OCI-LY3 (cell line): Measurements from ENCODE around the gene B4GALT6.

Experiments used
- H2AFZ ChIP-seq: fragments of 200-600, 300-600 bp; shearing (Covaris generic); 2 replicates; pipeline ENCODE4 v1.6.0; 2014; ENCODE audit warnings: antibody characterized with exemption, low read depth, low read length
- H3K27ac ChIP-seq: fragments of 200-600, 300-600 bp; sonication (generic); 2 replicates; pipeline ENCODE4 v1.5.1; 2014; ENCODE audit warnings: mild to moderate bottlenecking, low read length, moderate library complexity, mixed read lengths
- H3K27me3 ChIP-seq: fragments of 200-600, 300-600 bp; sonication (generic); 2 replicates; pipeline ENCODE4 v1.6.1; 2014; ENCODE audit warnings: low read depth, low read length, mixed read lengths
- H3K36me3 ChIP-seq: fragments of 200-600, 300-600 bp; sonication (generic); replicated peaks from 2 replicates; pipeline ENCODE3; 2014; ENCODE audit warnings: low read depth, low read length, mixed read lengths
- H3K4me1 ChIP-seq: fragments of 300-600, 200-600 bp; sonication (generic); 2 replicates; pipeline ENCODE4 v1.6.1; 2014; ENCODE audit warnings: low read length, mixed read lengths
- H3K4me2 ChIP-seq: fragments of 200-600, 300-600 bp; sonication (generic); 2 replicates; pipeline ENCODE4 v1.6.1; 2014; ENCODE audit warnings: low read length, mixed read lengths
- H3K4me3 ChIP-seq: fragments of 300-600, 200-600 bp; sonication (generic); 2 replicates; pipeline ENCODE4 v1.5.1; 2014; ENCODE audit warnings: antibody characterized with exemption, mild to moderate bottlenecking, low read length, moderate library complexity
- H3K79me2 ChIP-seq: fragments of 300-600, 200-600 bp; shearing (Covaris generic); 2 replicates; pipeline ENCODE4 v1.6.1; 2014; ENCODE audit warnings: mild to moderate bottlenecking, low read length, mixed read lengths
- H3K9ac ChIP-seq: fragments of 300-600, 200-600 bp; shearing (Covaris generic); 2 replicates; pipeline ENCODE4 v1.6.0; 2014; ENCODE audit warnings: mild to moderate bottlenecking, low read length, moderate library complexity
- H3K9me3 ChIP-seq: fragments of 200-600, 300-600 bp; shearing (Covaris generic); 2 replicates; pipeline ENCODE4 v1.6.1; 2014; ENCODE audit warnings: low read length, mixed read lengths; ENCODE audit not compliant: insufficient read depth
- H4K20me1 ChIP-seq: fragments of 200-600, 300-600 bp; sonication (generic); 2 replicates; pipeline ENCODE4 v1.6.1; 2016; ENCODE audit warnings: low read length, mixed read lengths; ENCODE audit not compliant: insufficient read depth
- EZH2phosphoT487 ChIP-seq: fragments of 200-600 bp; shearing (Covaris generic); IDR thresholded peaks from 2 replicates; pipeline ENCODE4 v1.6.1; 2018; ENCODE audit warnings: antibody characterized with exemption, mixed run types, low read depth
- TF ChIP-seq, protein P1 (sequence below): fragments of 200-600, 300-600 bp; sonication (generic); IDR thresholded peaks from 2 replicates; pipeline ENCODE4 v1.5.1; 2014; ENCODE audit warnings: antibody characterized with exemption, low read length, low read depth

Gene B4GALT6

DNA sequence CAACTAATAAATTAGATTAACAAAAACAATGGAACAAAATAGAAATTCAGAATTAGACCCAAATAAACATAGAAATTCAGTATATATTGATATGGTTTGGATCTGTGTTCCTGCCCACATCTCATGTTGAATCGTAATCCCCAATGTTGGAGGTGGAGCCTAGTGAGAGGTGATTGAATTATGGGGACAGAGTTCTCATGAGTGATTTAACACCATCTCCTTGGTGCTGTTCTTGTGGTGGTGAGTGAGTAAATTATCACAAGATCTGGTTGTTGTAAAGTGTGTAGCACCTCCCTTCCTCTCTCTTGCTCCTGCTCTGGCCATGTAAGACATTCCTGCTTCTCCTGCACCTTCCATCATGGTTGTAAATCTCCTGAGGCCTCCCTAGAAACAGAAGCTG, 16.6 kb upstream of the B4GALT6 start:
- H2AFZ ChIP-seq = no peak overlapping the region
- H3K4me1 ChIP-seq = no peaks in the 10 kb centered on the region
- H3K36me3 ChIP-seq = no peaks in the 10 kb centered on the region
- H3K27me3 ChIP-seq = no peaks in the 10 kb centered on the region
- no peaks in the 10 kb centered on the region for H3K79me2 ChIP-seq
- no peaks in the 10 kb centered on the region for H4K20me1 ChIP-seq
- H3K9me3 ChIP-seq = no peaks in the 10 kb centered on the region
- TF ChIP-seq, protein P1, sequence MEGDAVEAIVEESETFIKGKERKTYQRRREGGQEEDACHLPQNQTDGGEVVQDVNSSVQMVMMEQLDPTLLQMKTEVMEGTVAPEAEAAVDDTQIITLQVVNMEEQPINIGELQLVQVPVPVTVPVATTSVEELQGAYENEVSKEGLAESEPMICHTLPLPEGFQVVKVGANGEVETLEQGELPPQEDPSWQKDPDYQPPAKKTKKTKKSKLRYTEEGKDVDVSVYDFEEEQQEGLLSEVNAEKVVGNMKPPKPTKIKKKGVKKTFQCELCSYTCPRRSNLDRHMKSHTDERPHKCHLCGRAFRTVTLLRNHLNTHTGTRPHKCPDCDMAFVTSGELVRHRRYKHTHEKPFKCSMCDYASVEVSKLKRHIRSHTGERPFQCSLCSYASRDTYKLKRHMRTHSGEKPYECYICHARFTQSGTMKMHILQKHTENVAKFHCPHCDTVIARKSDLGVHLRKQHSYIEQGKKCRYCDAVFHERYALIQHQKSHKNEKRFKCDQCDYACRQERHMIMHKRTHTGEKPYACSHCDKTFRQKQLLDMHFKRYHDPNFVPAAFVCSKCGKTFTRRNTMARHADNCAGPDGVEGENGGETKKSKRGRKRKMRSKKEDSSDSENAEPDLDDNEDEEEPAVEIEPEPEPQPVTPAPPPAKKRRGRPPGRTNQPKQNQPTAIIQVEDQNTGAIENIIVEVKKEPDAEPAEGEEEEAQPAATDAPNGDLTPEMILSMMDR = no peak
- H3K4me2 ChIP-seq = no peak overlapping the region
- no peak overlapping the region for H3K27ac ChIP-seq
- H3K4me3 ChIP-seq = no peak overlapping the region
- no peak overlapping the region for H3K9ac ChIP-seq

GRCh38 chr18:31697351-31698298, 13.2 kb upstream of the B4GALT6 start:
- TF ChIP-seq, protein P1 = no peak
- no peak for TF ChIP-seq EZH2phosphoT487
- Histone ChIP-seq H4K20me1 (no peaks in the 10 kb centered on the region), H3K4me2 (no peak overlapping the region), H3K36me3 (no peaks in the 10 kb centered on the region), H3K27ac (no peak overlapping the region), H2AFZ (no peak overlapping the region), H3K9ac (no peak overlapping the region), H3K4me1 (no peaks in the 10 kb centered on the region), H3K79me2 (no peaks in the 10 kb centered on the region), H3K4me3 (no peak overlapping the region), H3K27me3 (no peaks in the 10 kb centered on the region), H3K9me3 (no peaks in the 10 kb centered on the region)

GRCh38 chr18:31695989-31696388, 11.6 kb upstream of the B4GALT6 start:
- H3K4me3 ChIP-seq = no peak overlapping the region
- H3K79me2 ChIP-seq = no peaks in the 10 kb centered on the region
- H3K4me1 ChIP-seq = no peaks in the 10 kb centered on the region
- H3K27me3 ChIP-seq = no peaks in the 10 kb centered on the region
- H3K9ac ChIP-seq = no peak overlapping the region
- no peaks in the 10 kb centered on the region for H3K36me3 ChIP-seq
- no peak overlapping the region for H3K4me2 ChIP-seq
- TF ChIP-seq, protein P1 = no peak
- no peak for TF ChIP-seq EZH2phosphoT487
- H3K27ac ChIP-seq = no peak overlapping the region
- H3K9me3 ChIP-seq = no peaks in the 10 kb centered on the region
- no peaks in the 10 kb centered on the region for H4K20me1 ChIP-seq
- H2AFZ ChIP-seq = no peak overlapping the region

DNA sequence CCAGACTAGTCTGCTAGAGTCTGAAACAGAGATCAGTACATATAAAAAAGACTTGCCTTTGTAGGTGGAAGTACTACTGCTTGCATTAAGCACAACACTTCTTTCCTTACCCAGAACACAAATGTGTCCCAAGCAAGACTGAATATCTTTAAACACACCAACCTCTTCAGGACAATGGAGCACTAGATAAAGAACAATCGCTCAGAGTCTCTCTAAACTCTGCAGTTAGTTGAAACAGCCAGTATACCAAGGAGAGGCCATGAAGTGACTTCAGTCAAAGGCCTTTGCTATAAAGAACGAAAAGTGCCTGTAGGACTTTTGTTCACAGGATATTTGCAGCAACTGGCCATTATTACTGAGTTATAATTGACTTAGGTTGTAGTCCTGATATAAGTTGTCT, 9.9 kb upstream of the B4GALT6 start:
- Histone ChIP-seq H3K27ac (no peak overlapping the region), H3K27me3 (no peaks in the 10 kb centered on the region), H2AFZ (no peak overlapping the region), H3K36me3 (no peaks in the 10 kb centered on the region), H3K4me1 (no peaks in the 10 kb centered on the region), H3K9ac (no peak overlapping the region), H3K9me3 (no peaks in the 10 kb centered on the region), H3K4me2 (no peak overlapping the region), H3K79me2 (no peaks in the 10 kb centered on the region), H4K20me1 (no peaks in the 10 kb centered on the region), H3K4me3 (no peak overlapping the region)
- TF ChIP-seq EZH2phosphoT487 = no peak
- TF ChIP-seq, protein P1 = no peak
